Measurements from ENCODE around the gene PSMD3. TPM values are rescaled to one million over a fixed set of nuclear protein-coding genes. Genes with fewer than 3 reads are reported as not detected.

PSMD3 gene
- total RNA-seq, result 100 to 1,000 TPM; 106 to 154 (median 129) TPM

DNA sequence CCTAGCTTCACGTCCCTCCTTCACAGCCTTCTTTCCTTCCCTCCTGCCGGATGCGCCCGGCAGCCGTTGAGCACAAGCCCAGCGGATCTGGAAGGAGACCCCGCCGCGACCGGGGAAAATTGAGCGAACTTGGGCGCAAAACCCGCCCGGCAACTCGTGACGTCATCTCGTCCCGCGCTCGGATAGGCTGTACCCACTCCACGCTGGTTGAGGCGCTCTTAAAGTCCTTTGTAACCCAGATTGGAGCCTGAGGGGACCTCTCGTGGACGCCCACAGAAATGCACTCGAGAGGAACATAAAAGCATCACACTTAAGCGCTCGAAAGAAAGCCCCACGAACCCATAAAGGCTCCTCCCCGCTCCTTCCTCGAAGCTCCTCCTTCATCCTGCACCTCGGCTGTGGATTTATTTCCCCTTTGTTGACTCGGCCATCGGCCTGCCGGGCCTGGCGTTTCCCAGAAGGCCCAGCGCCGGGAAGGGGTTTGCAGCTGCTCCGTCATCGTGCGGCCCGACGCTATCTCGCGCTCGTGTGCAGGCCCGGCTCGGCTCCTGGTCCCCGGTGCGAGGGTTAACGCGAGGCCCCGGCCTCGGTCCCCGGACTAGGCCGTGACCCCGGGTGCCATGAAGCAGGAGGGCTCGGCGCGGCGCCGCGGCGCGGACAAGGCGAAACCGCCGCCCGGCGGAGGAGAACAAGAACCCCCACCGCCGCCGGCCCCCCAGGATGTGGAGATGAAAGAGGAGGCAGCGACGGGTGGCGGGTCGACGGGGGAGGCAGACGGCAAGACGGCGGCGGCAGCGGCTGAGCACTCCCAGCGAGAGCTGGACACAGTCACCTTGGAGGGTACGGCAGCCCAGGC, at the start of gene PSMD3:
Gene PSMD3, plus strand, starts transcription at position 457 of the 856 bp plus-strand sequence. Its CDS starts 164 bp downstream, at position 621.
- intact Hi-C loops (cut with DNase I; ENCODE audit: low total_unique reads), result no loop called here
- DNase-seq (ENCODE audit: low spot score in 2 of 2), result peak; percentile 99 to 100
- 0 to 1% methylated on average over 45 to 48 of the region's 84 CpGs for WGBS, 2 donors
- peak in 1 of 2 donors; percentile 63 for TF ChIP-seq POLR2A (IDR thresholded peaks at IDR 0.05)
- TF ChIP-seq, protein P1, sequence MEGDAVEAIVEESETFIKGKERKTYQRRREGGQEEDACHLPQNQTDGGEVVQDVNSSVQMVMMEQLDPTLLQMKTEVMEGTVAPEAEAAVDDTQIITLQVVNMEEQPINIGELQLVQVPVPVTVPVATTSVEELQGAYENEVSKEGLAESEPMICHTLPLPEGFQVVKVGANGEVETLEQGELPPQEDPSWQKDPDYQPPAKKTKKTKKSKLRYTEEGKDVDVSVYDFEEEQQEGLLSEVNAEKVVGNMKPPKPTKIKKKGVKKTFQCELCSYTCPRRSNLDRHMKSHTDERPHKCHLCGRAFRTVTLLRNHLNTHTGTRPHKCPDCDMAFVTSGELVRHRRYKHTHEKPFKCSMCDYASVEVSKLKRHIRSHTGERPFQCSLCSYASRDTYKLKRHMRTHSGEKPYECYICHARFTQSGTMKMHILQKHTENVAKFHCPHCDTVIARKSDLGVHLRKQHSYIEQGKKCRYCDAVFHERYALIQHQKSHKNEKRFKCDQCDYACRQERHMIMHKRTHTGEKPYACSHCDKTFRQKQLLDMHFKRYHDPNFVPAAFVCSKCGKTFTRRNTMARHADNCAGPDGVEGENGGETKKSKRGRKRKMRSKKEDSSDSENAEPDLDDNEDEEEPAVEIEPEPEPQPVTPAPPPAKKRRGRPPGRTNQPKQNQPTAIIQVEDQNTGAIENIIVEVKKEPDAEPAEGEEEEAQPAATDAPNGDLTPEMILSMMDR (IDR thresholded peaks at IDR 0.05), result peak in 1 of 3 donors; percentile 98
- H3K4me3 ChIP-seq (ENCODE audit: low read depth, poor library complexity, severe bottlenecking), result peak within 1 kb of the TSS; percentile 97

DNA sequence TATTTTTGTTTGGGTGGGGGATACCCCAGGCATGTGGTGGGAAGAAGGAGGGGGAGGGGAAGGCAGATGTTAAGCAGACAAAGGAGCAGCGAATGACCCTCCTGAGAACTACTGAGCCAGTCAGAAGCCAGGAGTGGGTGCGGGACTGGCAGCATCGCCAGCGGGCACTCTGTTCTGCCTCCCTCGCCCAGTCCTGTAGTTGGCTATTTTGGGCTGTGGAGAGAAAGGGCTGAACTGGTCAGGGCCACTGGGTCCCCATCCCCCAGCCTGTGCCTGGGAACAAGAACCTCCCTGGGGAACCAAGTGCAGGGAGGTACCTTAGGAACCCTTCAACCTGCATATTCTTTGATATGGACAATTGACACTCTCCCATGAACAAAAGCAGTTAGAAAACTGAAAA, 46.7 kb upstream of the PSMD3 start:
- 80 to 85% methylated on average over 5 of the region's 5 CpGs for WGBS, 2 donors
- H3K4me3 ChIP-seq (ENCODE audit: low read depth, poor library complexity, severe bottlenecking), result no peak overlapping the region
- DNase-seq (ENCODE audit: low spot score in 2 of 2), result no peak
- no peak for TF ChIP-seq POLR2A (IDR thresholded peaks at IDR 0.05)
- TF ChIP-seq, protein P1 (IDR thresholded peaks at IDR 0.05), result no peak
- intact Hi-C loops (cut with DNase I; ENCODE audit: low total_unique reads), result no loop called here

DNA sequence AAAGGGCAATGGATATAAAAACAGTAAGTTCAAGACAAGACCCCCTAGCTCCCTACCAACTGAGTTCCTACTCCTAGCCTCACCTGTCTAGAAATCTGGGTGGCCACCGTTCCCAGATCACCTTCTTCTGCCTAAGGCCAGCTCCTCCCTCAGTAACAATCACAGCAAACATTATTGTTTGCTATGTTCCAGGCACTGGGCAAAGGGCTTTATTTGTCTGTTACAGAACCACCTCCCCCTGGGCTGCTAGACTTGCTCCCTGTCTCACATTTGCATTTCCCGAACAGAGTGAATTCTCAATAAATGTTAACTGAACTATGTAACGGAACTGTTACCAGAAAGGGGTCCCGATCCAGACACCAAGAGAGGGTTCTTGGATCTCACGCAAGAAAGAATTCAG, 46.3 kb upstream of the PSMD3 start:
- intact Hi-C loops (cut with DNase I; ENCODE audit: low total_unique reads), result no loop called here
- H3K4me3 ChIP-seq (ENCODE audit: low read depth, poor library complexity, severe bottlenecking), result no peak overlapping the region
- no peak for DNase-seq (ENCODE audit: low spot score in 2 of 2)
- TF ChIP-seq, protein P1 (IDR thresholded peaks at IDR 0.05), result no peak
- TF ChIP-seq POLR2A (IDR thresholded peaks at IDR 0.05), result no peak
- 87% methylated on average over 5 of the region's 5 CpGs for WGBS, 2 donors

DNA sequence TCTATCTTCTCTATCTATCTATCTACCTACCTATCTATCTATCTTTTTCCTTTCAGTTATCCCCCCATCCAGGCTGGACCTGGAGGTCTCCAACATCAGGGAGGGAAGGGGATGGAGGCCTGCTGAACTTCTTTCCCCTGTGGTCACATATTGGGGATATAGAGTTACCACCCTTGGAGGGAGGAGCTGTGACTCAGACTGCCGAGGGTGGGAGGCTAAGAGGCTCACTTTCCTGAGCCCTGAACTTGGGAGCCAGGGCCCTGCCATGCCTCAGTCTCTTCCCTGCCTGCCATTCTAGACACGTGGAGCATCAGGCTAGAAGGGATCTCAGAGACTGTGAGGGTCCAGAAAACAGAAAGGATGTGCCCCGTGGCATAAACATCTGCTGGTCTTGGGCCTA, 44.7 kb upstream of the PSMD3 start:
- TF ChIP-seq POLR2A (IDR thresholded peaks at IDR 0.05), result no peak
- TF ChIP-seq, protein P1 (IDR thresholded peaks at IDR 0.05), result no peak
- intact Hi-C loops (cut with DNase I; ENCODE audit: low total_unique reads), result no loop called here
- H3K4me3 ChIP-seq (ENCODE audit: low read depth, poor library complexity, severe bottlenecking), result no peak overlapping the region
- no peak for DNase-seq (ENCODE audit: low spot score in 2 of 2)
- 60 to 84% methylated on average over 3 of the region's 3 CpGs for WGBS, 2 donors

DNA sequence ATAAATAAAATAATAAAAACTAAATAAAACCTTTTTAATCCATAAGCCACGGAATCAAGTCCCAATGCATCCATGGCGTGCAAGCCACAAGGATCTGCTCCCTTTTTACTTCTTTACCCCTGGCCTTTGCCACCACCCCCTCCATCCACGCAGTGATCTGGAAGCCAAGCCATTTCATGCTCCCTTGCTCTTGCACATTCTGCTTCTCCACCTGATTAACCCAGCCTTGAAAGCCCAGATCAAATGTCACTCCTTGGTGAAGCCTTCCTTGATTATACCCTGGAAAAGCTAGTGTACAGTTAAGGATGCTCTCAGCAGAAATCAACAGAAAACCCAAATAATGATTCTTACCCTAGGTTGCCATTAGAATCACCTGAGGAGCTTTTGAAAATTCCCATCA, 43.2 kb upstream of the PSMD3 start:
- no peak for TF ChIP-seq POLR2A (IDR thresholded peaks at IDR 0.05)
- TF ChIP-seq, protein P1 (IDR thresholded peaks at IDR 0.05), result no peak
- H3K4me3 ChIP-seq (ENCODE audit: low read depth, poor library complexity, severe bottlenecking), result no peak overlapping the region
- DNase-seq (ENCODE audit: low spot score in 2 of 2), result no peak
- intact Hi-C loops (cut with DNase I; ENCODE audit: low total_unique reads), result no loop called here
- WGBS, 2 donors, result 95 to 96% methylated on average over 3 of the region's 3 CpGs
